IMR-90 (cell line): ENCODE data around the gene PARD3. TPM values are rescaled to one million over a fixed set of nuclear protein-coding genes. Genes with fewer than 3 reads are reported as not detected.

Experiments
- ATAC-seq: fragments of 200-7000 bp; cut with Tn5 transposase; 2 replicates; pipeline ENCODE4 v1.9.1; 2020; ENCODE audit warnings: low read depth, mild to moderate bottlenecking, moderate library complexity
- BruUV-seq: library from RNA; stranded (reverse); fragments of 400-500 nt; replicated peaks from 2 replicates; lab custom pipeline; 2021; lab: Mats Ljungman, UMichigan
- CTCF ChIA-PET: fragments of 300-600 bp; formaldehyde crosslinking; extraction: SDS; loops from one replicate; lab custom pipeline; 2021; ENCODE audit warnings: antibody characterized with exemption; lab: Yijun Ruan, JAX
- POLR2A ChIA-PET: fragments of 300-600 bp; sonication (Branson Sonifier 250); formaldehyde crosslinking; loops from one replicate; lab custom pipeline; 2022; ENCODE audit warnings: antibody characterized with exemption; ENCODE audit not compliant: unreplicated experiment; lab: Charles Lee
- DNase-seq: peaks from one replicate; pipeline ENCODE4 v3.0.0; 2013
- H2AFZ ChIP-seq: replicated peaks from 2 replicates; pipeline ENCODE3; 2013; ENCODE audit warnings: low read length, mild to moderate bottlenecking; ENCODE audit not compliant: poor library complexity
- H2AK5ac ChIP-seq: 2 replicates; pipeline ENCODE4 v1.6.1; 2013; ENCODE audit warnings: low read depth, low read length, inconsistent platforms
- H2AK9ac ChIP-seq: replicated peaks from 2 replicates; pipeline ENCODE3; 2013; ENCODE audit warnings: mild to moderate bottlenecking, low read depth, low read length, moderate library complexity; ENCODE audit not compliant: poor library complexity
- H2BK120ac ChIP-seq: 2 replicates; pipeline ENCODE4 v1.6.1; 2013; ENCODE audit warnings: low read depth, low read length, inconsistent platforms
- H2BK15ac ChIP-seq: 3 replicates; pipeline ENCODE4 v1.6.1; 2013; ENCODE audit warnings: low read depth, low read length, inconsistent platforms
- H2BK20ac ChIP-seq: 2 replicates; pipeline ENCODE4 v1.6.1; 2013; ENCODE audit warnings: low read depth, mild to moderate bottlenecking, inconsistent platforms, low read length, moderate library complexity
- H2BK5ac ChIP-seq: 2 replicates; pipeline ENCODE4 v1.6.1; 2013; ENCODE audit warnings: mild to moderate bottlenecking, low read depth, low read length, inconsistent platforms; ENCODE audit not compliant: poor library complexity, severe bottlenecking
- H3K14ac ChIP-seq: replicated peaks from 2 replicates; pipeline ENCODE4 v1.6.1; 2013; ENCODE audit warnings: low read depth, low read length, inconsistent platforms
- H3K18ac ChIP-seq: 2 replicates; pipeline ENCODE4 v1.6.1; 2013; ENCODE audit warnings: low read depth, low read length, control low read depth
- H3K23ac ChIP-seq: 2 replicates; pipeline ENCODE4 v1.6.1; 2013; ENCODE audit warnings: low read depth, low read length, inconsistent platforms
- H3K27ac ChIP-seq: 2 replicates; pipeline ENCODE4 v1.5.1; 2013; ENCODE audit warnings: mild to moderate bottlenecking, control low read depth, low read length; ENCODE audit not compliant: insufficient read depth
- H3K27me3 ChIP-seq: 2 replicates; pipeline ENCODE4 v1.6.1; 2013; ENCODE audit warnings: low read length; ENCODE audit not compliant: control insufficient read depth, insufficient read depth
- H3K36me3 ChIP-seq: 2 replicates; pipeline ENCODE4 v1.6.1; 2013; ENCODE audit warnings: low read length, mixed read lengths; ENCODE audit not compliant: control insufficient read depth, insufficient read depth
- H3K4ac ChIP-seq: 2 replicates; pipeline ENCODE4 v1.6.1; 2013; ENCODE audit warnings: low read depth, low read length, inconsistent platforms
- H3K4me1 ChIP-seq: 2 replicates; pipeline ENCODE4 v1.6.1; 2013; ENCODE audit warnings: low read length, mixed read lengths; ENCODE audit not compliant: control insufficient read depth, insufficient read depth
- H3K4me2 ChIP-seq: 2 replicates; pipeline ENCODE4 v1.6.1; 2013; ENCODE audit warnings: low read depth, mild to moderate bottlenecking, control low read depth, low read length, moderate library complexity
- H3K4me3 ChIP-seq: 2 replicates; pipeline ENCODE4 v1.5.1; 2013; ENCODE audit warnings: low read depth, mild to moderate bottlenecking, control low read depth, low read length, moderate library complexity; ENCODE audit not compliant: insufficient read depth
- H3K56ac ChIP-seq: 2 replicates; pipeline ENCODE4 v1.6.1; 2013; ENCODE audit warnings: low read length, inconsistent platforms; ENCODE audit not compliant: insufficient read depth; ENCODE audit errors: extremely low read depth
- H3K79me1 ChIP-seq, 2 experiments: 2 replicates each; pipeline ENCODE4 v1.6.1; 2013; ENCODE audit warnings: low read length in 2 of 2, inconsistent platforms in 1 of 2, low read depth in 1 of 2
- H3K9ac ChIP-seq: 2 replicates; pipeline ENCODE4 v1.6.1; 2013; ENCODE audit warnings: low read depth, low read length, control low read depth
- H3K9me1 ChIP-seq: 2 replicates; pipeline ENCODE4 v1.6.1; 2013; ENCODE audit warnings: low read length, inconsistent platforms; ENCODE audit not compliant: insufficient read depth
- H3K9me3 ChIP-seq: 2 replicates; pipeline ENCODE4 v1.6.1; 2013; ENCODE audit warnings: low read length; ENCODE audit not compliant: control insufficient read depth, insufficient read depth
- H4K20me1 ChIP-seq: 2 replicates; pipeline ENCODE4 v1.6.1; 2013; ENCODE audit warnings: low read length, inconsistent platforms; ENCODE audit not compliant: insufficient read depth
- H4K5ac ChIP-seq: 2 replicates; pipeline ENCODE4 v1.6.1; 2013; ENCODE audit warnings: mild to moderate bottlenecking, low read depth, low read length, control low read depth
- H4K8ac ChIP-seq, 2 experiments: 2 replicates each; pipeline ENCODE4 v1.6.1; 2013; ENCODE audit warnings: low read depth in 2 of 2, low read length in 2 of 2, control low read depth in 1 of 2, inconsistent platforms in 1 of 2
- H4K91ac ChIP-seq: 2 replicates; pipeline ENCODE4 v1.6.1; 2013; ENCODE audit warnings: low read depth, low read length, inconsistent platforms; ENCODE audit not compliant: insufficient read depth
- CEBPB ChIP-seq: IDR thresholded peaks from 2 replicates; pipeline ENCODE4 v1.6.1; 2012; ENCODE audit warnings: low read depth, low read length, improper control_type of control experiment
- CHD1 ChIP-seq: IDR thresholded peaks from 2 replicates; pipeline ENCODE4 v1.6.1; 2012; ENCODE audit warnings: low read depth, low read length, improper control_type of control experiment
- MAFK ChIP-seq: IDR thresholded peaks from 2 replicates; pipeline ENCODE4 v1.6.1; 2012; ENCODE audit warnings: low read depth, low read length, improper control_type of control experiment
- MXI1 ChIP-seq: IDR thresholded peaks from 2 replicates; pipeline ENCODE4 v1.6.1; 2012; ENCODE audit warnings: low read depth, mild to moderate bottlenecking, low read length, moderate library complexity, borderline replicate concordance
- NFE2L2 ChIP-seq: fragments of 150-350 bp; IDR thresholded peaks from 2 replicates; pipeline ENCODE4 v1.6.1; 2016; ENCODE audit warnings: low read depth, mild to moderate bottlenecking, low read length
- POLR2A ChIP-seq: IDR thresholded peaks from 2 replicates; pipeline ENCODE4 v1.6.1; 2012; ENCODE audit warnings: mild to moderate bottlenecking, low read depth, low read length
- RCOR1 ChIP-seq: IDR thresholded peaks from 2 replicates; pipeline ENCODE4 v1.6.1; 2012; ENCODE audit warnings: mild to moderate bottlenecking, low read length, improper control_type of control experiment; ENCODE audit not compliant: insufficient replicate concordance
- RFX5 ChIP-seq: IDR thresholded peaks from 2 replicates; pipeline ENCODE4 v1.8.0; 2012; ENCODE audit warnings: low read depth, mild to moderate bottlenecking, low read length, moderate library complexity
- SMC3 ChIP-seq: fragments of 150-350 bp; IDR thresholded peaks from 2 replicates; pipeline ENCODE4 v1.6.1; 2016; ENCODE audit warnings: low read depth, mild to moderate bottlenecking, antibody characterized with exemption, low read length, moderate library complexity
- WGBS, 2 experiments: methylation state at CpG; one replicate each; pipeline versions ENCODE4 v1.1.5 to v1.1.7; 2013; ENCODE audit warnings: missing lambda C conversion rate in 2 of 2; ENCODE audit not compliant: insufficient read length in 1 of 2; ENCODE audit errors: extremely low coverage in 2 of 2; 5-methylcytosine and 5-hydroxymethylcytosine counted together
- dilution Hi-C: fragments of 300-500 bp; cut with HindIII; formaldehyde crosslinking; loops from one replicate; pipeline ENCODE4 v1.14.3; 2018; ENCODE audit warnings: low sequenced_read_pairs; ENCODE audit not compliant: unreplicated experiment
- in situ Hi-C: fragments of 300-500 bp; cut with MboI; formaldehyde crosslinking; loops from 3 replicates; pipeline ENCODE4 v1.14.3; 2019; ENCODE audit warnings: low sequenced_read_pairs, inconsistent platforms, mixed read lengths
- intact Hi-C: fragments of 100-400 bp; cut with micrococcal nuclease; formaldehyde crosslinking; loops from 2 replicates; pipeline ENCODE4 v1.10.0; 2022
- polyA plus RNA-seq, 3 experiments: library from polyadenylated mRNA; depleted of rRNA; stranded (reverse); fragments of >200 nt; gene quantifications; 2 replicates each; pipeline ENCODE4 v1.2.3, GENCODE V29; 2012; ENCODE audit warnings: low replicate concordance in 1 of 3
- total RNA-seq: library from RNA; depleted of rRNA; stranded (reverse); fragments of >200 nt; gene quantifications from 2 replicates; pipeline ENCODE4 v1.2.3, GENCODE V29; 2012
- TF ChIP-seq, protein P1 (sequence below): conservative IDR thresholded peaks from 2 replicates; pipeline ENCODE4 v1.5.1; 2012; ENCODE audit warnings: mild to moderate bottlenecking, low read depth, low read length, improper control_type of control experiment
- TF ChIP-seq, protein P2 (sequence below): fragments of 150-350 bp; IDR thresholded peaks from 2 replicates; pipeline ENCODE4 v1.6.1; 2016; ENCODE audit warnings: low read depth, mild to moderate bottlenecking, low read length, moderate library complexity, borderline replicate concordance

PARD3 gene
- total and polyA plus RNA-seq, 2 of the 4 experiments (the other 2 are of a cell fraction), result 14.6 to 37.5 TPM

DNA sequence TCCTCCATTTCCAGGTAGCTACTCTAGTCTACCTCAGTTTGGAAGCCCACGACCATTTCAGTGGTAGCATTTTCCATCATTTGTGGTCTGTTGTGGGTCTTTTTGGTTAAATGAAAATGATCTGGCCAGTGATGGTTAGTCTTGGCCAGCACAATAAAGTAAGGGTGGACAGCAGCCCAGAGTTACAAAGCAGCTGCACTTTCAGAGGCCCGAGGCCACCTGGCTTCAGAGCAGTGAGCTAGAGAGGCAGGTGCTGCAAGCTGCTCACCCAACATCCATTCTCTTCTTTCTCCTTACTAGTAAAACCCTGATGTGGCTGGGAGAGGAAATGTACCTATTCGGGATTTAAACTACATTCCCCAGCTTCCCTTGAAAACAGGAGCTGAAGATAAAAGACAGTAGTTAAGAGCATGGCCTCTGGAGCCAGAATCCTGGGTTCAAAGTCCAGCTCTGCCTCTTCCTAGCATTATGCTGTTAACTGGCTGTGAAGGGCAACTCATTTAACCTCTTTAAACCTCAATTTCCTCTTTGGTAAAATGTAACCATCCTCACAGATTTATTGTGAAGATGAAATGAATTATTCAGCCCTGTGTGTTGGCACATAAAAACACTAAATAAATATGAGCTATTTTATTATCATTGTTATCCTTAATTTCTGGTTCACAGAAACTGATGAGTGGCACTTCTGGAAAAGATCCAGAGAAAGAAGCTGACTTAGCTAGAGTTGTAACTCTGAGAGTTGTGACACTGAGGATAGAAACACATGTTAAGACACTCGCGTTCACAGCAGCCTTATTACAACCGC lies 517.4 kb downstream of the PARD3 start (continued):
- no peak for TF ChIP-seq SMC3

DNA sequence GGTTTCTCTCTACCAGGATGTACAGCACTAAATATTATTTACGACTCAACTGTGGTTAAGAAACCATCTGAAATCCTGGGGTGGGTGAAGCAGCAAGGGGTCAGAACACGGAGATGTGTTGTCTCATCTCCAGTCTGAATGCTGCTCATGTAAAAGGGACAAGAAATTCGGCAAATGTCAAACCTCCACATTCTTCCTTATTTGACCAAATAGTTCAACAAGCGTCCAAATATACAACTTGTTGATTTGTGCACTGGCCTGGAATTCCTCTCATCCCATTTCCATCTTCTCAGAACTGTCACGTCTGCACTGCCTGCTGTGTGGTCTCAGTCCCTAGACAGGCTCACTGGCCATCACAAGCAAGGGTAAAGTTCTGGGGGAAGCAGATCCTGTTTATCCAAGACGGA lies 520.0 kb downstream of the PARD3 start:
- peaks cover 8% of the 10 kb centered on the region; the same call in 1 of the 2 replicates for H3K9me1 ChIP-seq
- no peak overlapping the region for H3K18ac ChIP-seq
- H3K9ac ChIP-seq, result no peak overlapping the region
- H2BK15ac ChIP-seq, result no peak overlapping the region
- peak; percentile 38 for DNase-seq
- 36% methylated on average over 3 of the region's 6 CpGs; no CpG with 5 or more reads in 1 of the 2 experiments for WGBS, 2 experiments
- in situ Hi-C loops (no loop called here), dilution Hi-C loops (no loop called here), intact Hi-C loops (no loop called here)
- peaks cover 3% of the 10 kb centered on the region; the same call in 1 of the 2 replicates for H4K20me1 ChIP-seq
- H4K91ac ChIP-seq, result no peak overlapping the region
- no TSS peak for BruUV-seq
- H3K4me1 ChIP-seq, result peaks cover 13% of the 10 kb centered on the region
- H2AFZ ChIP-seq, result peak overlapping the region; percentile 0
- peak; percentile 43 for ATAC-seq
- TF ChIP-seq, protein P1, sequence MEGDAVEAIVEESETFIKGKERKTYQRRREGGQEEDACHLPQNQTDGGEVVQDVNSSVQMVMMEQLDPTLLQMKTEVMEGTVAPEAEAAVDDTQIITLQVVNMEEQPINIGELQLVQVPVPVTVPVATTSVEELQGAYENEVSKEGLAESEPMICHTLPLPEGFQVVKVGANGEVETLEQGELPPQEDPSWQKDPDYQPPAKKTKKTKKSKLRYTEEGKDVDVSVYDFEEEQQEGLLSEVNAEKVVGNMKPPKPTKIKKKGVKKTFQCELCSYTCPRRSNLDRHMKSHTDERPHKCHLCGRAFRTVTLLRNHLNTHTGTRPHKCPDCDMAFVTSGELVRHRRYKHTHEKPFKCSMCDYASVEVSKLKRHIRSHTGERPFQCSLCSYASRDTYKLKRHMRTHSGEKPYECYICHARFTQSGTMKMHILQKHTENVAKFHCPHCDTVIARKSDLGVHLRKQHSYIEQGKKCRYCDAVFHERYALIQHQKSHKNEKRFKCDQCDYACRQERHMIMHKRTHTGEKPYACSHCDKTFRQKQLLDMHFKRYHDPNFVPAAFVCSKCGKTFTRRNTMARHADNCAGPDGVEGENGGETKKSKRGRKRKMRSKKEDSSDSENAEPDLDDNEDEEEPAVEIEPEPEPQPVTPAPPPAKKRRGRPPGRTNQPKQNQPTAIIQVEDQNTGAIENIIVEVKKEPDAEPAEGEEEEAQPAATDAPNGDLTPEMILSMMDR, result no peak
- no peak for TF ChIP-seq NFE2L2
- TF ChIP-seq RFX5, result no peak
- no peak for TF ChIP-seq CEBPB
- no peak for TF ChIP-seq MAFK
- TF ChIP-seq, protein P2, sequence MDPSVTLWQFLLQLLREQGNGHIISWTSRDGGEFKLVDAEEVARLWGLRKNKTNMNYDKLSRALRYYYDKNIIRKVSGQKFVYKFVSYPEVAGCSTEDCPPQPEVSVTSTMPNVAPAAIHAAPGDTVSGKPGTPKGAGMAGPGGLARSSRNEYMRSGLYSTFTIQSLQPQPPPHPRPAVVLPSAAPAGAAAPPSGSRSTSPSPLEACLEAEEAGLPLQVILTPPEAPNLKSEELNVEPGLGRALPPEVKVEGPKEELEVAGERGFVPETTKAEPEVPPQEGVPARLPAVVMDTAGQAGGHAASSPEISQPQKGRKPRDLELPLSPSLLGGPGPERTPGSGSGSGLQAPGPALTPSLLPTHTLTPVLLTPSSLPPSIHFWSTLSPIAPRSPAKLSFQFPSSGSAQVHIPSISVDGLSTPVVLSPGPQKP, result no peak
- no peak for TF ChIP-seq CHD1
- TF ChIP-seq RCOR1, result no peak
- no peak for TF ChIP-seq POLR2A
- no peak for TF ChIP-seq MXI1
- H2AK9ac ChIP-seq, result no peak overlapping the region
- peak overlapping the region; percentile 30; the same call in 1 of the 2 replicates for H3K14ac ChIP-seq
- no peaks in the 10 kb centered on the region for H3K27me3 ChIP-seq
- H3K56ac ChIP-seq, result no peak overlapping the region
- no peak overlapping the region for H2BK5ac ChIP-seq
- H3K79me1 ChIP-seq, result 0 out of 4 replicates have a peak, but pooled peaks cover 0 to 2% of the 10 kb centered on the region in 2 experiments
- CTCF ChIA-PET, result no interaction called here
- peak overlapping the region; percentile 2; the same call in 1 of the 2 replicates for H3K4ac ChIP-seq
- peak overlapping the region; percentile 26; the same call in 1 of the 2 replicates for H3K4me2 ChIP-seq
- peak overlapping the region; percentile 40; the same call in 1 of the 2 replicates for H2BK20ac ChIP-seq
- no peak overlapping the region for H3K4me3 ChIP-seq
- 0 out of 2 replicates have a peak overlapping the region, but pooled peaks have one; percentile 3 for H2AK5ac ChIP-seq
- peak overlapping the region in 1 of 2 experiments; percentile 41; a peak in 2 of 4 replicates for H4K8ac ChIP-seq
- H4K5ac ChIP-seq, result no peak overlapping the region
- 0 out of 2 replicates have a peak overlapping the region, but pooled peaks have one; percentile 3 for H3K23ac ChIP-seq
- POLR2A ChIA-PET, result no interaction called here
- peak overlapping the region; percentile 5; the same call in 1 of the 2 replicates for H2BK120ac ChIP-seq
- no peaks in the 10 kb centered on the region for H3K36me3 ChIP-seq
- H3K9me3 ChIP-seq, result no peaks in the 10 kb centered on the region
- H3K27ac ChIP-seq, result no peak overlapping the region
